NCI-H2227 (cell line): ENCODE results near the gene ATP11C.
A peak's percentile ranks its signal among the peaks of the same experiment; 100 is the strongest.
"Not testable (repeated sequence)": the region's sequence is repeated elsewhere in the genome, so short reads cannot be mapped to it uniquely, and the experiment has no call there.

ENCODE experiments used
- DNase-seq: peaks from one replicate; lab custom pipeline; 2025; ENCODE audit not compliant: unreplicated experiment; lab: John Stamatoyannopoulos, UW

ATP11C gene

GRCh38 chrX:139932901-139933796 is at the start of gene ATP11C:
Gene ATP11C, minus strand, starts transcription at chrX:139933053. Its CDS starts 1,011 bp downstream, at chrX:139932042.
- peak; percentile 55 for DNase-seq

GRCh38 chrX:139974471-139974870 is 41.6 kb upstream of the ATP11C start:
- DNase-seq = no peak

- no peak for DNase-seq
Measured at GRCh38 chrX:139972629-139973624, 40.1 kb upstream of the ATP11C start.

GRCh38 chrX:139972113-139972512 is 39.3 kb upstream of the ATP11C start:
- DNase-seq = no peak

GRCh38 chrX:139971394-139971749 is 38.5 kb upstream of the ATP11C start:
- DNase-seq = no peak

- DNase-seq = no peak
Measured at GRCh38 chrX:139969286-139969685, 36.4 kb upstream of the ATP11C start.

GRCh38 chrX:139967750-139968149 is 34.9 kb upstream of the ATP11C start:
- no peak for DNase-seq

- DNase-seq = no peak
Measured at GRCh38 chrX:139967300-139967699, 34.4 kb upstream of the ATP11C start.

- not testable (repeated sequence) for DNase-seq
Measured at GRCh38 chrX:139966159-139966558, 33.3 kb upstream of the ATP11C start.

GRCh38 chrX:139965421-139965820 is 32.6 kb upstream of the ATP11C start, which contains the start of gene CXorf66:
Gene CXorf66, minus strand, starts transcription at chrX:139965521. Its CDS starts 25 bp downstream, at chrX:139965496.
- DNase-seq = no peak

- DNase-seq = not testable (repeated sequence)
Measured at GRCh38 chrX:139961091-139961490, 28.2 kb upstream of the ATP11C start.

GRCh38 chrX:139949703-139950102 is 16.9 kb upstream of the ATP11C start:
- no peak for DNase-seq

GRCh38 chrX:139945075-139945474 is 12.2 kb upstream of the ATP11C start:
- no peak for DNase-seq

- no peak for DNase-seq
Measured at GRCh38 chrX:139936259-139936658, 3.4 kb upstream of the ATP11C start.

- DNase-seq = no peak
Measured at GRCh38 chrX:139933904-139934303, 1.1 kb upstream of the ATP11C start.

- DNase-seq = peak; percentile 52
Measured at GRCh38 chrX:139932073-139932900, 566 bp downstream of the ATP11C start.

- DNase-seq = no peak
Measured at GRCh38 chrX:139931646-139932072, 1.2 kb downstream of the ATP11C start.

- no peak for DNase-seq
Measured at GRCh38 chrX:139930916-139931645, 1.8 kb downstream of the ATP11C start.

- DNase-seq = no peak
Measured at GRCh38 chrX:139930401-139930800, 2.5 kb downstream of the ATP11C start.

- DNase-seq = no peak
Measured at GRCh38 chrX:139929876-139930275, 3.0 kb downstream of the ATP11C start.
